Measurements from ENCODE around the gene SYT17. TPM values are rescaled to one million over a fixed set of nuclear protein-coding genes. Genes with fewer than 3 reads are reported as not detected.

Gene SYT17
- total RNA-seq, 1 experiment from 2014 or later = 10.3 TPM

- DNase-seq (ENCODE audit: low read depth, low spot score) (no peak), ATAC-seq (no peak)
- intact Hi-C loops (cut with micrococcal nuclease) = no loop called here
- no peak overlapping the region for H2AFZ ChIP-seq (ENCODE audit: low read depth, low read length, poor library complexity, severe bottlenecking)
- POLR2A ChIA-PET = no interaction called here
- H3K4me1 ChIP-seq (ENCODE audit: control insufficient read depth in 1 of 2, insufficient read depth in 2 of 2, low read length in 2 of 2) = no peaks in the 10 kb centered on the region
- peaks cover 0 to 14% of the 10 kb centered on the region in 2 experiments; a peak in 3 of 4 replicates for H3K9me3 ChIP-seq (ENCODE audit: control insufficient read depth in 1 of 2, insufficient read depth in 1 of 2, low read depth in 1 of 2, low read length in 2 of 2)
- no peak overlapping the region for H3K4me2 ChIP-seq (ENCODE audit: low read length)
- no peaks in the 10 kb centered on the region for H3K79me2 ChIP-seq (ENCODE audit: insufficient read depth, low read length)
- H4K20me1 ChIP-seq (ENCODE audit: insufficient read depth) = no peaks in the 10 kb centered on the region
- no peaks in the 10 kb centered on the region for H3K36me3 ChIP-seq (ENCODE audit: control insufficient read depth in 1 of 2, insufficient read depth in 2 of 2, low read length in 2 of 2)
- BruUV-seq (replicated peaks) = no TSS peak
- no peak overlapping the region for H3K27ac ChIP-seq (ENCODE audit: low read depth, low read length)
- RAD21 ChIA-PET (ENCODE audit: low non-redundant PET in 1 of 2, low total read pairs in 2 of 2, uncharacterized antibody in 2 of 2, unreplicated experiment in 2 of 2) = no interaction called here
- TF ChIP-seq ZNF274 (IDR thresholded peaks at IDR 0.05; ENCODE audit: low read depth, low read length) (no peak), CBX3 (IDR thresholded peaks at IDR 0.05; ENCODE audit: low read depth) (0 out of 2 replicates have a peak, but pooled peaks have one; percentile 51)
- CTCF ChIA-PET = no interaction called here
- H3K4me3 ChIP-seq (replicated peaks in 1 of 2; ENCODE audit: low read depth in 1 of 2, low read length in 2 of 2) = no peak overlapping the region
- no peaks in the 10 kb centered on the region for H3K9me2 ChIP-seq (ENCODE audit: insufficient read depth)
- H3K27me3 ChIP-seq (ENCODE audit: insufficient read depth, low read length) = no peaks in the 10 kb centered on the region
- no peak overlapping the region for H3K9ac ChIP-seq (ENCODE audit: low read length)
These were observed 67.4 kb downstream of the SYT17 start for GRCh38 chr16:19235478-19235877.

- Histone ChIP-seq H3K4me2 (ENCODE audit: low read length) (no peak overlapping the region), H3K36me3 (ENCODE audit: control insufficient read depth in 1 of 2, insufficient read depth in 2 of 2, low read length in 2 of 2) (no peaks in the 10 kb centered on the region), H3K9me2 (ENCODE audit: insufficient read depth) (no peaks in the 10 kb centered on the region), H3K9me3 (ENCODE audit: control insufficient read depth in 1 of 2, insufficient read depth in 1 of 2, low read depth in 1 of 2, low read length in 2 of 2) (peaks cover 0 to 14% of the 10 kb centered on the region in 2 experiments; a peak in 3 of 4 replicates), H4K20me1 (ENCODE audit: insufficient read depth) (no peaks in the 10 kb centered on the region), H3K27me3 (ENCODE audit: insufficient read depth, low read length) (no peaks in the 10 kb centered on the region), H3K79me2 (ENCODE audit: insufficient read depth, low read length) (no peaks in the 10 kb centered on the region), H3K27ac (ENCODE audit: low read depth, low read length) (no peak overlapping the region), H2AFZ (ENCODE audit: low read depth, low read length, poor library complexity, severe bottlenecking) (no peak overlapping the region), H3K9ac (ENCODE audit: low read length) (no peak overlapping the region), H3K4me3 (replicated peaks in 1 of 2; ENCODE audit: low read depth in 1 of 2, low read length in 2 of 2) (no peak overlapping the region), H3K4me1 (ENCODE audit: control insufficient read depth in 1 of 2, insufficient read depth in 2 of 2, low read length in 2 of 2) (no peaks in the 10 kb centered on the region)
- ATAC-seq (no peak), DNase-seq (ENCODE audit: low read depth, low spot score) (no peak)
- POLR2A ChIA-PET = no interaction called here
- intact Hi-C loops (cut with micrococcal nuclease) = no loop called here
- RAD21 ChIA-PET (ENCODE audit: low non-redundant PET in 1 of 2, low total read pairs in 2 of 2, uncharacterized antibody in 2 of 2, unreplicated experiment in 2 of 2) = no interaction called here
- BruUV-seq (replicated peaks) = no TSS peak
- TF ChIP-seq RAD21 (IDR thresholded peaks at IDR 0.05; ENCODE audit: low read depth) (no peak), ZBTB33 (IDR thresholded peaks at IDR 0.05; ENCODE audit: extremely low read depth, insufficient replicate concordance, low read length) (no peak), MAX (IDR thresholded peaks at IDR 0.05) (no peak), FOSL1 (IDR thresholded peaks at IDR 0.05; ENCODE audit: low read depth) (no peak), EGR1 (IDR thresholded peaks at IDR 0.05; ENCODE audit: low read depth) (no peak), SIN3A (IDR thresholded peaks at IDR 0.05; ENCODE audit: low read depth) (no peak), TCF7L2 (IDR thresholded peaks at IDR 0.05; ENCODE audit: borderline replicate concordance, extremely low read depth, insufficient read depth, insufficient read length) (no peak), JUND (IDR thresholded peaks at IDR 0.05) (no peak), POLR2AphosphoS5 (IDR thresholded peaks at IDR 0.05; ENCODE audit: low read depth, low read length) (no peak), SRF (IDR thresholded peaks at IDR 0.05; ENCODE audit: low read depth) (no peak), CEBPB (IDR thresholded peaks at IDR 0.05; ENCODE audit: low read depth) (no peak), POLR2A (IDR thresholded peaks at IDR 0.05; ENCODE audit: borderline replicate concordance, extremely low read depth, insufficient read depth, insufficient read length) (no peak), YY1 (IDR thresholded peaks at IDR 0.05; ENCODE audit: extremely low read depth, insufficient replicate concordance, low read depth, low read length) (no peak), EZH2 (IDR thresholded peaks at IDR 0.05) (no peak), SP1 (IDR thresholded peaks at IDR 0.05; ENCODE audit: low read depth) (no peak)
- CTCF ChIA-PET = no interaction called here
These were observed 67.8 kb downstream of the SYT17 start for GRCh38 chr16:19235886-19236285.
